ENCODE measurements around the gene KTN1. TPM values are rescaled to one million over a fixed set of nuclear protein-coding genes. Genes with fewer than 3 reads are reported as not detected.

Gene KTN1
- total RNA-seq, 2 experiments from 2014 or later: 90.0 to 94.1 TPM

GRCh38 chr14:55546212-55546874, 33.7 kb upstream of the KTN1 start:
- DNase-seq: no peak
- Mint-ChIP-seq H3K9me3 (no peaks in the 10 kb centered on the region), H3K4me1 (ENCODE audit: low read depth) (no peaks in the 10 kb centered on the region), H3K27me3 (ENCODE audit: low read depth) (no peaks in the 10 kb centered on the region), H3K27ac (no peak overlapping the region), H3K36me3 (ENCODE audit: low read depth) (no peaks in the 10 kb centered on the region), H3K4me3 (no peak overlapping the region)
- CTCF ChIA-PET: no interaction called here
- intact Hi-C loops (cut with micrococcal nuclease): no loop called here

DNA sequence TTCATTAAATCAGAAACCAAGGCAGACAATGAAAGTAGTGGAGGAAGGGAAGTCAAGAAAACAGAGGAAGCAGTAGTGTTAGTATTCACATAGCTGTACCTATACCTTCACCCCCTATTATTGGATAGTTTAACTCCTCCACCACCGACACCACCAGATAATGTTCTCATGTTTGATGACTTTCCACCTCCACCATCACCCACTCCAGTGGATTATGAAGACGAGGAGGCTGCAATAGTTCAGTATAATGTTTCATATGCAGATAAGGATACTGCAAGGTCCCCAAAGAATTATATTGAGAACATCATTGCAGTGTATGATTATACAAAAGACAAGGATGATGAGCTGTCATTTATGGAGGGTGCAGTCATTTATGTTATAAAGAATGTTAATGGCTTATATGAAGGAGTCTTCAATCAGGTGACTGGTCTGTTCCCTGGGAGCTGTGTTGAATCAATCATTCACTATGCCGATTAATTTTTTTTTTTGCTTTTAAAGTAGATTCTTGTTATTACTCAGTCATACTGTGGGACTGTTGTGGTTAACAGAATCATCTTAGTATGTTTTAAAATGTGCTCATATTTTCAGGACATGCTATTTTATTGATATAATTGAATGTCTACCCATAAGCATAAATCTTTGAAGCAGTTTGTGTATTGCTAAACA, 32.2 kb upstream of the KTN1 start:
- Mint-ChIP-seq H3K27ac (no peak overlapping the region), H3K27me3 (ENCODE audit: low read depth) (no peaks in the 10 kb centered on the region), H3K4me1 (ENCODE audit: low read depth) (no peaks in the 10 kb centered on the region), H3K36me3 (ENCODE audit: low read depth) (no peaks in the 10 kb centered on the region), H3K4me3 (no peak overlapping the region), H3K9me3 (no peaks in the 10 kb centered on the region)
- CTCF ChIA-PET: interaction anchor here (0.6 kb wide), 1 partner anchor 78 kb away, joined by 3 read pairs; no protein-coding TSS in a partner anchor
- intact Hi-C loops (cut with micrococcal nuclease): no loop called here
- DNase-seq: no peak

DNA sequence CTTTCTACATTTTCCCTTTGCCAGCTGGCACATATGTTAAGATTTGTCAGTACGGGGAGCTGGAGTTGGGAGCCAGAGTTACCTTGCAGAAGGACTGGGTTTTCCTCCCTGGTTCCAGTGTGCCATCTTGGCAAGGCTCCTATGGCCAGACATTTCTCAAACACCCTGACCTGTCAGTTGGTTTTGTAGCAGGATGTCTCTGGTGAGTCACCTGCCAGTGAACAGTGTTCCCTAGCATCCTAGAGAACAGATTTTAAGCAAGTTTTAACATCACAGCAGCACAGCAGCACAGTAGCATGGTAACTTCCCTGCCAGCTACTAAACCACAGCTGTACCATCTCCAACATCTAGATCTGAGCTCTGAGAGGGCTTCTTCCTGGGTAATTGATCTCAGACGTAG, 26.2 kb upstream of the KTN1 start:
- Mint-ChIP-seq H3K36me3 (ENCODE audit: low read depth) (peaks cover 2% of the 10 kb centered on the region), H3K9me3 (peaks cover 4% of the 10 kb centered on the region), H3K4me3 (no peak overlapping the region), H3K4me1 (ENCODE audit: low read depth) (no peaks in the 10 kb centered on the region), H3K27ac (no peak overlapping the region), H3K27me3 (ENCODE audit: low read depth) (no peaks in the 10 kb centered on the region)
- intact Hi-C loops (cut with micrococcal nuclease): no loop called here
- CTCF ChIA-PET: interaction anchor here (0.6 kb wide), 1 partner anchor 108 kb away, joined by 3 read pairs; no protein-coding TSS in a partner anchor
- no peak for DNase-seq

- peaks cover 2% of the 10 kb centered on the region for H3K36me3 Mint-ChIP-seq (ENCODE audit: low read depth)
- H3K4me1 Mint-ChIP-seq (ENCODE audit: low read depth): no peaks in the 10 kb centered on the region
- H3K9me3 Mint-ChIP-seq: peaks cover 4% of the 10 kb centered on the region
- H3K27me3 Mint-ChIP-seq (ENCODE audit: low read depth): no peaks in the 10 kb centered on the region
- intact Hi-C loops (cut with micrococcal nuclease): no loop called here
- H3K27ac Mint-ChIP-seq: no peak overlapping the region
- CTCF ChIA-PET: interaction anchor here (0.6 to 1.3 kb wide), 2 partner anchors 111 to 1143 kb away, joined by 3 to 4 read pairs; no protein-coding TSS in a partner anchor
- no peak for DNase-seq
- H3K4me3 Mint-ChIP-seq: no peak overlapping the region
These were observed 22.9 kb upstream of the KTN1 start for GRCh38 chr14:55556929-55557623.

- intact Hi-C loops (cut with micrococcal nuclease): no loop called here
- no peak overlapping the region for H3K27ac Mint-ChIP-seq
- no peaks in the 10 kb centered on the region for H3K36me3 Mint-ChIP-seq (ENCODE audit: low read depth)
- DNase-seq: no peak
- H3K4me3 Mint-ChIP-seq: no peak overlapping the region
- CTCF ChIA-PET: no interaction called here
- no peaks in the 10 kb centered on the region for H3K4me1 Mint-ChIP-seq (ENCODE audit: low read depth)
- H3K27me3 Mint-ChIP-seq (ENCODE audit: low read depth): no peaks in the 10 kb centered on the region
- no peaks in the 10 kb centered on the region for H3K9me3 Mint-ChIP-seq
These were observed 17.9 kb upstream of the KTN1 start for GRCh38 chr14:55562135-55562534.

DNA sequence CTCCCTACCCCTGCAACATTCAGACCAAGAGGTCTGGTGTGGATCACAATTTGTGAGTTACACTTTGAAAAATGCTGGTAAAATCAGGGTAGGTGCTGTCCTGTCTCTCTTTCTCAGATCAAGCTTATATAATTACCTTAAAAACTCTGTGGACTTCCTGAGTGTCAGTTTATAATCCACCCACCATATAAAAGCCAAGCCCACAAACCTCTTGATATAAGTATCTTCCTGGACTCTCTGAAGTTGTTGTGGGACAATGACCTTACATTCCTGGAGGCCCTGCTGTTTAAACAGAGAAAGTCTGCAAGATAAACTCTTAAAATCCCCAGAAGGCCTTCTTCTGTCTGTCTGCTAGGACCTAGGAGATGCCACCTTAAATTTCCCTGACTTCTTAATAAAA, 11.4 kb upstream of the KTN1 start:
- H3K4me1 Mint-ChIP-seq (ENCODE audit: low read depth): no peaks in the 10 kb centered on the region
- H3K27ac Mint-ChIP-seq: no peak overlapping the region
- H3K27me3 Mint-ChIP-seq (ENCODE audit: low read depth): no peaks in the 10 kb centered on the region
- no peak overlapping the region for H3K4me3 Mint-ChIP-seq
- CTCF ChIA-PET: interaction anchor here (0.6 kb wide), 1 partner anchor 69 kb away, joined by 3 read pairs; no protein-coding TSS in a partner anchor
- no peaks in the 10 kb centered on the region for H3K9me3 Mint-ChIP-seq
- peaks cover 2% of the 10 kb centered on the region for H3K36me3 Mint-ChIP-seq (ENCODE audit: low read depth)
- intact Hi-C loops (cut with micrococcal nuclease): no loop called here
- DNase-seq: no peak

- H3K27ac Mint-ChIP-seq: no peak overlapping the region
- H3K4me1 Mint-ChIP-seq (ENCODE audit: low read depth): no peaks in the 10 kb centered on the region
- intact Hi-C loops (cut with micrococcal nuclease): no loop called here
- peaks cover 2% of the 10 kb centered on the region for H3K36me3 Mint-ChIP-seq (ENCODE audit: low read depth)
- no peak for DNase-seq
- CTCF ChIA-PET: no interaction called here
- H3K27me3 Mint-ChIP-seq (ENCODE audit: low read depth): no peaks in the 10 kb centered on the region
- H3K4me3 Mint-ChIP-seq: no peak overlapping the region
- no peaks in the 10 kb centered on the region for H3K9me3 Mint-ChIP-seq
These were observed 8.7 kb upstream of the KTN1 start for GRCh38 chr14:55571125-55571889.

DNA sequence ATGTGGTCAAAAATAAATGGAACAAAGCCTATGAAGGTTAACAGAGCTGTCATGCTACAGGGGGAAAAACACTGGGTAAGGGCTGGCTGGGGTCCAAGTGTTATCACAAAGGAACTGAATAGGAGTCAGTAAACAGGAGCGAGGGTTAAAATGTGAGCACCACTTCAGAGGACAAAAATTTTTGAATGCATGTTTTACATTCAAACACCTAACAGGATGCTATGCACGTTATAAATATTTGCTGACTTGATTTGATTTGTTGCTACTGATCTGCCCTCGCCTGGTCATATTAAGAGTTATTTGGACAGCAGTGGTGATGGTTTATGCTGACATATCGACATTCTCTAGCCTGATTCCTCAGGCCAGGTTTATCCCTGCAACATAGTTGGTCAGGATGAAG, 7.4 kb upstream of the KTN1 start:
- no peak overlapping the region for H3K4me3 Mint-ChIP-seq
- CTCF ChIA-PET: no interaction called here
- no peaks in the 10 kb centered on the region for H3K27me3 Mint-ChIP-seq (ENCODE audit: low read depth)
- no peak overlapping the region for H3K27ac Mint-ChIP-seq
- H3K36me3 Mint-ChIP-seq (ENCODE audit: low read depth): peaks cover 4% of the 10 kb centered on the region
- no peaks in the 10 kb centered on the region for H3K9me3 Mint-ChIP-seq
- intact Hi-C loops (cut with micrococcal nuclease): no loop called here
- peaks cover 10% of the 10 kb centered on the region for H3K4me1 Mint-ChIP-seq (ENCODE audit: low read depth)
- no peak for DNase-seq

DNA sequence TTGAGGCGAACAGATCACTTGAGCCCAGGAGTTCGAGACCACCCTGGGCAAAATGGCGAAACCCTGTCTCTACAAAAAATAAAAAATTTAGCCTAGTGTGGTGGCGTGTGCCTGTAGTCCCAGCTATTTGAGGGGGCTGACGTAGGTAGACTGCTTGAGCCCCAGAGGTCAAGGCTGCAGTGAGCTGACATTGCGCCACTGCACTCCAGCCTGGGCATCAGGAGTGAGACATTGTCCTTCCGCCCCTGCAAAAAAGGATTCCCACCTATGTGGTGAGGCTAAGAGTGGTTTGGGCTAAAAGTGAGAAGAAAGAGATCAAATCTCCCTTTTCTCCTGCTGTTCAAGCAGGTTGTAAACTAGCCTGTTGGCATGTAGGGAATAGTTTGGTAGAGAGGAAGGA, 5.0 kb upstream of the KTN1 start:
- Mint-ChIP-seq H3K4me1 (ENCODE audit: low read depth) (peaks cover 22% of the 10 kb centered on the region), H3K9me3 (no peaks in the 10 kb centered on the region), H3K27me3 (ENCODE audit: low read depth) (no peaks in the 10 kb centered on the region), H3K36me3 (ENCODE audit: low read depth) (peaks cover 4% of the 10 kb centered on the region), H3K27ac (no peak overlapping the region), H3K4me3 (no peak overlapping the region)
- intact Hi-C loops (cut with micrococcal nuclease): no loop called here
- no peak for DNase-seq
- CTCF ChIA-PET: interaction anchor here (0.6 kb wide), 1 partner anchor 15 kb away, joined by 3 read pairs; no protein-coding TSS in a partner anchor

GRCh38 chr14:55577229-55577628, 2.8 kb upstream of the KTN1 start:
- H3K4me3 Mint-ChIP-seq: no peak overlapping the region
- no peaks in the 10 kb centered on the region for H3K9me3 Mint-ChIP-seq
- intact Hi-C loops (cut with micrococcal nuclease): no loop called here
- no peak for DNase-seq
- no peaks in the 10 kb centered on the region for H3K27me3 Mint-ChIP-seq (ENCODE audit: low read depth)
- peaks cover 30% of the 10 kb centered on the region for H3K4me1 Mint-ChIP-seq (ENCODE audit: low read depth)
- CTCF ChIA-PET: interaction anchor here (1.2 kb wide), 1 partner anchor 131 kb away, joined by 3 read pairs; no protein-coding TSS in a partner anchor
- peaks cover 4% of the 10 kb centered on the region for H3K36me3 Mint-ChIP-seq (ENCODE audit: low read depth)
- no peak overlapping the region for H3K27ac Mint-ChIP-seq

DNA sequence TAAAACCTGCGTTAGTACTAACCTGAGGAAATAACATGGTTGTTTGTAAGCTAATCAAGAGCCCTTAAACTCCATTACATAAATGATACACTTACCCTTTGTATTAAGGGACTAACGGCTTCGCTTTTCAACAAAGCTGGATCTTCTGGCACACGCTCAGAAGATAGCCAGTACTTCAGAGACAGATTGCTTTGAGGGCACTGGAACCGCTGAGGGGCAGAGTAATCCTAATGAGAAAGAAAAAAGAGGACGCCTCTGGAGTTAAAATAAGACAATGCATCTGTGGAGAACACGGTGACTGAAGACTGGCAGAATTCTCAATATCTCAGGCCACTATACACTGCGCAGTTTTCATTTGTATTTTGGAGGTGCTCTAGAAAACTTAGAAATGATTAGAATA, 1.5 kb upstream of the KTN1 start:
- DNase-seq: no peak
- Mint-ChIP-seq H3K4me3 (peak overlapping the region; percentile 94), H3K36me3 (ENCODE audit: low read depth) (peaks cover 2% of the 10 kb centered on the region), H3K9me3 (no peaks in the 10 kb centered on the region), H3K27ac (no peak overlapping the region), H3K4me1 (ENCODE audit: low read depth) (peaks cover 30% of the 10 kb centered on the region), H3K27me3 (ENCODE audit: low read depth) (no peaks in the 10 kb centered on the region)
- CTCF ChIA-PET: interaction anchor here (1.2 kb wide), 1 partner anchor 63 kb away, joined by 3 read pairs; no protein-coding TSS in a partner anchor
- intact Hi-C loops (cut with micrococcal nuclease): no loop called here
